Aorta (tissue), 5 donors: ENCODE data around the gene LPXN. TPM values are rescaled to one million over a fixed set of nuclear protein-coding genes. Genes with fewer than 3 reads are reported as not detected.

ENCODE experiments used
- ATAC-seq: fragments of 200-7000 bp; cut with Tn5 transposase; one replicate; pipeline ENCODE4 v1.9.1; 2022; ENCODE audit warnings: moderate library complexity; ENCODE audit not compliant: low FRiP score
- DNase-seq, 2 donors: peaks; one replicate each; pipeline ENCODE4 v3.0.0-alpha.2; 2020
- H3K27ac ChIP-seq, 2 donors: one replicate each; pipeline ENCODE4 v1.5.1; 2013; ENCODE audit warnings: low read length in 2 of 2, mild to moderate bottlenecking in 2 of 2, moderate library complexity in 2 of 2, control low read depth in 1 of 2, inconsistent platforms in 1 of 2, low read depth in 1 of 2
- H3K27me3 ChIP-seq, 2 donors: one replicate each; pipeline ENCODE4 v1.6.1; 2013; ENCODE audit warnings: control low read depth in 1 of 2, low read length in 1 of 2, mild to moderate bottlenecking in 1 of 2, moderate library complexity in 1 of 2; ENCODE audit not compliant: insufficient read depth in 2 of 2, control insufficient read depth in 1 of 2
- H3K36me3 ChIP-seq, 2 donors: one replicate each; pipeline ENCODE4 v1.6.1; 2013; ENCODE audit warnings: control low read depth in 1 of 2, low read length in 1 of 2, mild to moderate bottlenecking in 1 of 2; ENCODE audit not compliant: insufficient read depth in 2 of 2, control insufficient read depth in 1 of 2
- H3K4me1 ChIP-seq, 2 donors: one replicate each; pipeline ENCODE4 v1.6.1; 2013; ENCODE audit warnings: low read length in 2 of 2, control low read depth in 1 of 2, mild to moderate bottlenecking in 1 of 2, moderate library complexity in 1 of 2; ENCODE audit not compliant: insufficient read depth in 2 of 2, control insufficient read depth in 1 of 2
- H3K4me3 ChIP-seq, 2 donors: one replicate each; pipeline ENCODE4 v1.5.1; 2013; ENCODE audit warnings: low read length in 2 of 2, control low read depth in 1 of 2, mild to moderate bottlenecking in 1 of 2
- H3K9me3 ChIP-seq: one replicate; pipeline ENCODE4 v1.6.1; 2013; ENCODE audit warnings: mild to moderate bottlenecking, low read length; ENCODE audit not compliant: control insufficient read depth
- WGBS, 2 donors: extraction: QIAGEN DNeasy Blood & Tissue Kit; methylation state at CpG; one replicate each; pipeline ENCODE4 v1.1.7; 2013; 5-methylcytosine and 5-hydroxymethylcytosine counted together
- intact Hi-C, 2 donors: fragments of 100-400 bp; cut with DNase I; formaldehyde crosslinking; loops; one replicate each; pipeline versions ENCODE4 v1.14.2 to v1.15.0; 2022
- polyA plus RNA-seq, 2 donors: library from polyadenylated mRNA; stranded (reverse); fragments of 200-250 nt; gene quantifications; one replicate each; pipeline ENCODE4 v1.2.3, GENCODE V29; 2013
- total RNA-seq, 2 donors: library from RNA; stranded (reverse); fragmentation: NEBNext Ultra II Directional; extraction: Animal tissue kit (Norgen Biotek cat#: 25700); gene quantifications; one replicate each; pipeline ENCODE4 v1.2.1, GENCODE V29; 2021
- donor health status: healthy with polysubstance abuse.
- donor health status: Bipolar disorder and iron deficiency.
- donor health status: DM: no; HTN: no; CAD: no.
- donor health status: DM: no; HTN: no; CAD: no.
- donor health status: DM: yes; HTN: yes; CAD: no.

Gene LPXN
- total and polyA plus RNA-seq, 4 donors = 7.0 to 20.4 (median 11.6) TPM

GRCh38 chr11:58504232-58504631, 71.4 kb downstream of the LPXN start:
- 41 to 50% methylated on average over 6 of the region's 6 CpGs for WGBS, 2 donors
- H3K4me3 ChIP-seq = no peak overlapping the region
- intact Hi-C loops = no loop called here
- no peaks in the 10 kb centered on the region for H3K4me1 ChIP-seq
- H3K27ac ChIP-seq = no peak overlapping the region
- no peaks in the 10 kb centered on the region for H3K27me3 ChIP-seq
- DNase-seq (no peak), ATAC-seq (no peak)
- no peaks in the 10 kb centered on the region for H3K9me3 ChIP-seq
- no peaks in the 10 kb centered on the region for H3K36me3 ChIP-seq

GRCh38 chr11:58503361-58503856, 72.2 kb downstream of the LPXN start:
- Histone ChIP-seq H3K27ac (no peak overlapping the region), H3K4me3 (no peak overlapping the region), H3K9me3 (no peaks in the 10 kb centered on the region), H3K36me3 (no peaks in the 10 kb centered on the region), H3K27me3 (no peaks in the 10 kb centered on the region), H3K4me1 (no peaks in the 10 kb centered on the region)
- ATAC-seq = no peak
- intact Hi-C loops = no loop called here
- no peak for DNase-seq
- WGBS, 2 donors = 86 to 88% methylated on average over 4 of the region's 4 CpGs

- H3K36me3 ChIP-seq = no peaks in the 10 kb centered on the region
- no peak overlapping the region for H3K4me3 ChIP-seq
- no peaks in the 10 kb centered on the region for H3K9me3 ChIP-seq
- no peak overlapping the region for H3K27ac ChIP-seq
- DNase-seq (no peak), ATAC-seq (no peak)
- intact Hi-C loops = no loop called here
- H3K4me1 ChIP-seq = no peaks in the 10 kb centered on the region
- no peaks in the 10 kb centered on the region for H3K27me3 ChIP-seq
These were observed 73.7 kb downstream of the LPXN start for GRCh38 chr11:58502004-58502403.

- H3K27ac ChIP-seq = no peak overlapping the region
- H3K4me3 ChIP-seq = no peak overlapping the region
- ATAC-seq (no peak), DNase-seq (no peak)
- 37 to 46% methylated on average over 2 of the region's 2 CpGs for WGBS, 2 donors
- intact Hi-C loops = no loop called here
- H3K9me3 ChIP-seq = no peaks in the 10 kb centered on the region
- H3K27me3 ChIP-seq = no peaks in the 10 kb centered on the region
- H3K36me3 ChIP-seq = no peaks in the 10 kb centered on the region
- peaks cover 3 to 9% of the 10 kb centered on the region in 2 donors for H3K4me1 ChIP-seq
These were observed 77.2 kb downstream of the LPXN start for GRCh38 chr11:58498464-58498863.

- DNase-seq (no peak), ATAC-seq (no peak)
- 92 to 93% methylated on average over 2 of the region's 2 CpGs for WGBS, 2 donors
- H3K27me3 ChIP-seq = no peaks in the 10 kb centered on the region
- H3K27ac ChIP-seq = no peak overlapping the region
- intact Hi-C loops = no loop called here
- H3K4me1 ChIP-seq = peaks cover 3 to 9% of the 10 kb centered on the region in 2 donors
- no peak overlapping the region for H3K4me3 ChIP-seq
- no peaks in the 10 kb centered on the region for H3K9me3 ChIP-seq
- no peaks in the 10 kb centered on the region for H3K36me3 ChIP-seq
These were observed 77.7 kb downstream of the LPXN start for GRCh38 chr11:58497951-58498350.

GRCh38 chr11:58495906-58496305, 79.8 kb downstream of the LPXN start:
- no peak overlapping the region for H3K4me3 ChIP-seq
- H3K27ac ChIP-seq = no peak overlapping the region
- DNase-seq (no peak), ATAC-seq (no peak)
- H3K4me1 ChIP-seq = peaks cover 3 to 12% of the 10 kb centered on the region in 2 donors
- no peaks in the 10 kb centered on the region for H3K36me3 ChIP-seq
- no peaks in the 10 kb centered on the region for H3K27me3 ChIP-seq
- 49 to 54% methylated on average over 2 of the region's 2 CpGs for WGBS, 2 donors
- H3K9me3 ChIP-seq = no peaks in the 10 kb centered on the region
- intact Hi-C loops = no loop called here

GRCh38 chr11:58494101-58494500, 81.6 kb downstream of the LPXN start:
- no peak overlapping the region for H3K4me3 ChIP-seq
- ATAC-seq (no peak), DNase-seq (no peak)
- peaks cover 3 to 12% of the 10 kb centered on the region in 2 donors for H3K4me1 ChIP-seq
- H3K27me3 ChIP-seq = no peaks in the 10 kb centered on the region
- H3K36me3 ChIP-seq = no peaks in the 10 kb centered on the region
- H3K27ac ChIP-seq = peak overlapping the region in 1 of 2 donors; percentile 18
- intact Hi-C loops = no loop called here
- H3K9me3 ChIP-seq = no peaks in the 10 kb centered on the region

GRCh38 chr11:58493676-58494075, 82.0 kb downstream of the LPXN start:
- H3K27ac ChIP-seq = peak overlapping the region in 1 of 2 donors; percentile 18
- no peak overlapping the region for H3K4me3 ChIP-seq
- H3K27me3 ChIP-seq = no peaks in the 10 kb centered on the region
- ATAC-seq (no peak), DNase-seq (no peak)
- intact Hi-C loops = no loop called here
- H3K9me3 ChIP-seq = no peaks in the 10 kb centered on the region
- peaks cover 3 to 12% of the 10 kb centered on the region in 2 donors for H3K4me1 ChIP-seq
- no peaks in the 10 kb centered on the region for H3K36me3 ChIP-seq
- 41 to 42% methylated on average over 2 of the region's 2 CpGs for WGBS, 2 donors

- H3K36me3 ChIP-seq = no peaks in the 10 kb centered on the region
- intact Hi-C loops = no loop called here
- no peak overlapping the region for H3K27ac ChIP-seq
- no peak for DNase-seq
- H3K4me3 ChIP-seq = no peak overlapping the region
- WGBS, 2 donors = 63 to 83% methylated on average over 2 of the region's 2 CpGs
- no peaks in the 10 kb centered on the region for H3K27me3 ChIP-seq
- H3K9me3 ChIP-seq = no peaks in the 10 kb centered on the region
- no peak for ATAC-seq
- peaks cover 3 to 12% of the 10 kb centered on the region in 2 donors for H3K4me1 ChIP-seq
These were observed 84.8 kb downstream of the LPXN start for GRCh38 chr11:58490827-58491226.
